Right lobe of liver (tissue), 6 donors: ENCODE data around the gene ALPP. TPM values are rescaled to one million over a fixed set of nuclear protein-coding genes. Genes with fewer than 3 reads are reported as not detected.

Experiments used
- ATAC-seq, 4 donors: fragments of 200-7000 bp; cut with Tn5 transposase; one replicate each; pipeline ENCODE4 v1.9.1; 2020; ENCODE audit warnings: mild to moderate bottlenecking in 4 of 4, moderate library complexity in 4 of 4
- DNase-seq, 3 donors: peaks; one replicate each; pipeline ENCODE4 v3.0.0-alpha.2; 2020
- H3K27ac ChIP-seq, 3 donors: fragments of 200-600 bp; one replicate each; pipeline ENCODE4 v1.8.0; 2022
- H3K27me3 ChIP-seq, 2 donors: fragments of 200-600 bp; one replicate each; pipeline ENCODE4 v1.8.0; 2022
- H3K36me3 ChIP-seq, 4 donors: fragments of 200-600 bp; sonication (generic) in 1 of 4; one replicate each; pipeline versions ENCODE4 v1.5.1 to v1.8.0; 2017 to 2022; ENCODE audit warnings: control low read depth in 1 of 4
- H3K4me1 ChIP-seq, 4 donors: fragments of 200-600 bp; sonication (generic) in 1 of 4; one replicate each; pipeline versions ENCODE4 v1.5.1 to v1.8.0; 2017 to 2022; ENCODE audit warnings: control low read depth in 1 of 4
- H3K4me3 ChIP-seq, 3 donors: fragments of 200-600 bp; one replicate each; pipeline ENCODE4 v1.8.0; 2022
- H3K9me3 ChIP-seq, 4 donors: fragments of 200-600 bp; sonication (generic) in 1 of 4; one replicate each; pipeline versions ENCODE4 v1.5.1 to v1.8.0; 2017 to 2022; ENCODE audit warnings: control low read depth in 1 of 4
- POLR2A ChIP-seq: fragments of 450-650 bp; IDR thresholded peaks from one replicate; pipeline ENCODE4 v1.6.1; 2017; ENCODE audit warnings: antibody characterized with exemption, mild to moderate bottlenecking
- WGBS: methylation state at CpG from one replicate; pipeline ENCODE4 v1.1.6; 2018; ENCODE audit warnings: low coverage, low lambda C conversion rate; ENCODE audit not compliant: insufficient coverage; ENCODE audit errors: missing lambda C conversion rate; 5-methylcytosine and 5-hydroxymethylcytosine counted together
- intact Hi-C, 2 donors: fragments of 100-400 bp; cut with DNase I; formaldehyde crosslinking; loops; one replicate each; pipeline versions ENCODE4 v1.11.2 to v1.14.1; 2022
- total RNA-seq, 6 experiments: library from RNA; depleted of rRNA in 2 of 6; stranded (reverse); fragments of >200 nt in 2 of 6; fragmentation: NEBNext Ultra II Directional in 3 of 6; extraction: Animal tissue kit (Norgen Biotek cat#: 25700) in 3 of 6; gene quantifications; one replicate each; pipeline versions ENCODE4 v1.1.0 to v1.2.4, GENCODE V29; 2016 to 2023
- TF ChIP-seq, protein P1 (sequence below), 4 donors: fragments of 200-600 bp in 3 of 4; fragments of 450-650 bp in 1 of 4; IDR thresholded peaks; one replicate each; pipeline versions ENCODE4 v1.5.1 to v1.8.0; 2016 to 2022; ENCODE audit warnings: antibody characterized with exemption in 4 of 4, mild to moderate bottlenecking in 2 of 4
- donor health status: DM: no; HTN: yes; CAD: no.
- donor health status: DM: no; HTN: no; CAD: no.
- donor health status: DM: no; HTN: no; CAD: no.
- donor health status: DM: no; HTN: yes; CAD: no.
- donor health status: DM: no; HTN: yes; CAD: no.

The ALPP gene
- total RNA-seq, 6 experiments from 2014 or later: not detected

DNA sequence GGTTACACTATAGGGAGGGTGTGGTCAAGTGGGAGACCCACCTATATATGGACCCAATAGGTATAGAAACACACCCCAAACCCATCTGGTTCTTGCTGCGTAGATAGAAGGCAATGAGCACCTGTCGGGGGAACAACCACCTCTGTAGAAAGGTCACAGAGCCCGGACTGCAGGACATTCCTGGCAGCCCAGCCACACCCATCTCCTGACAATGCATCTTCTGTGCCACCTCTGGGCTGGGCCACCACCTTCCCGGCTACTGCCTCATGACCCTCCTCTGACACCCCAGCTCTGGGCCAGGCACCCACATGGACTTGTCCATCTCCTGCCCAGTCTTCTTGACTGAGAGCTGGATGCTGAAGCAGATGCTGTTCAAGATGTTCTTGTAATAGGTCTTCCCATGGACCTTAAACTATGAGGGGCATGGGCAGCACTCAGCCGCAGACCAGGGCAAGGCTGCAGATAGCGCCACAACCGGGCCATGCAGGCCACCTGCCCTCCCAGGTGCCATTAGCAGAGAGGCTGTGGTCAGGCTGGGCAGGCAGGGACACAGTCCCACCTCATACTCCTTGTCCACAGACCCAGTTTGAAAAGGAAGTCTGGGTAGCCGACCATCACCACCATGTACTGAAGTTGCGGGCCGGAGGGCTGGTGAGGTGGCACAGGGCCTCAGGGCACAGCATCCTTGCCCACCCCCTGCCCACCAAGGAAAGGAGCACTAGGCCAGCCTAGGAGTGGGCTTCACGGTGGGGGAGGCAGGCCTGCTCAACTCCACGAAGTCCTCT, 37.4 kb downstream of the ALPP start:
- Histone ChIP-seq H3K36me3 (no peaks in the 10 kb centered on the region), H3K27me3 (peaks cover 14 to 20% of the 10 kb centered on the region in 2 donors), H3K27ac (no peak overlapping the region), H3K4me1 (peaks cover 0 to 7% (median 3%) of the 10 kb centered on the region in 4 donors), H3K4me3 (no peak overlapping the region), H3K9me3 (no peaks in the 10 kb centered on the region)
- TF ChIP-seq, protein P1, sequence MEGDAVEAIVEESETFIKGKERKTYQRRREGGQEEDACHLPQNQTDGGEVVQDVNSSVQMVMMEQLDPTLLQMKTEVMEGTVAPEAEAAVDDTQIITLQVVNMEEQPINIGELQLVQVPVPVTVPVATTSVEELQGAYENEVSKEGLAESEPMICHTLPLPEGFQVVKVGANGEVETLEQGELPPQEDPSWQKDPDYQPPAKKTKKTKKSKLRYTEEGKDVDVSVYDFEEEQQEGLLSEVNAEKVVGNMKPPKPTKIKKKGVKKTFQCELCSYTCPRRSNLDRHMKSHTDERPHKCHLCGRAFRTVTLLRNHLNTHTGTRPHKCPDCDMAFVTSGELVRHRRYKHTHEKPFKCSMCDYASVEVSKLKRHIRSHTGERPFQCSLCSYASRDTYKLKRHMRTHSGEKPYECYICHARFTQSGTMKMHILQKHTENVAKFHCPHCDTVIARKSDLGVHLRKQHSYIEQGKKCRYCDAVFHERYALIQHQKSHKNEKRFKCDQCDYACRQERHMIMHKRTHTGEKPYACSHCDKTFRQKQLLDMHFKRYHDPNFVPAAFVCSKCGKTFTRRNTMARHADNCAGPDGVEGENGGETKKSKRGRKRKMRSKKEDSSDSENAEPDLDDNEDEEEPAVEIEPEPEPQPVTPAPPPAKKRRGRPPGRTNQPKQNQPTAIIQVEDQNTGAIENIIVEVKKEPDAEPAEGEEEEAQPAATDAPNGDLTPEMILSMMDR (IDR thresholded peaks at IDR 0.05): no peak
- no peak for TF ChIP-seq POLR2A
- ATAC-seq (no peak), DNase-seq (peak in 1 of 3 donors; percentile 19)
- intact Hi-C loops: no loop called here
- 80% methylated on average over 1 of the region's 12 CpGs for WGBS

DNA sequence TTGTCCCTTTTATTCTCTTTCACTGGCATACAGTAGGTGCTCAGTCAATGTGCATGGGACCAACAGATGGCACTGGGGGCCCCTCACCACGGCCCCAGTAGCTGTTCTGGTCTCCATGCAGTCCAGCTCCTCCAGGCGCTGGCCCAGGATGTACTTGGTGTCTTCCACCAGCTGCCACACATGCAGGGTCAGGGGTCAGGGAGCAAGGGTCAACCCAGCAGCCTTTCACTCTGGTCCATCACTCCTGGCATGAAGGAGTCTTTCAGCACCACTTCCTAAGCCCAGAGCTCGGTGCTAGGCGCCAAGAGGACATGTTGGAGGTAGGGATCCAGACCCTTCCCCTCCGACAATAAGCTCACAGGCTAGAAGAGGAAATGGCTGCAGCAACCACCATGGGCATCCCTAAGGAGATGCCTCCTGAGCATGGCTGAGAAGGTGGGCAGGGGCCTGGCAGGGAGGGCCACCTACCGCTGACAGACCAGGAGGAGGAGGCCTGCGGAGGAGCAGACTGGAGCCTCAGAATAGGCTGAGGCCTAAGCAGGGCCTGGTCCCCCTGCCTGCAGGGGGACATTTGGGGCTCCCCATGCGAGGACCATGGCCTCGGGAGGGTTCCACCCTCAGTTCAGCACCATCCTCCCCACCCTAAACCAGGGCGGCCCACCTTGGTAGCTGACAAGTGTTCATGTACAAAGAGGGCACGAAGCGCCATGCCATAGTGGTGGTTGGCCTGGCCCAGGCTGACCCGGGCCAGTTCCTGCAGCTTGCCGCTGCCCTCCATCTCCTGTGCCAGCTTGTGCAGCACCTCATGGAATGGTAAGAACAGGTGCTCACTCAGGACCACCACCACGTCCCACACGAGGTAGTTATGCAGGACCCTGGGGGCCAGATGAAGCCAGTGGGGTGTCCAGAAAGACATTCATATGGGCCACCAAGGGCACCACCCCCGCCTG, 38.2 kb downstream of the ALPP start:
- no peak for TF ChIP-seq POLR2A
- H3K36me3 ChIP-seq: no peaks in the 10 kb centered on the region
- H3K4me1 ChIP-seq: peaks cover 0 to 10% (median 4%) of the 10 kb centered on the region in 4 donors
- no peak overlapping the region for H3K4me3 ChIP-seq
- ATAC-seq (no peak), DNase-seq (no peak)
- H3K27me3 ChIP-seq: peaks cover 21 to 27% of the 10 kb centered on the region in 2 donors
- intact Hi-C loops: no loop called here
- H3K9me3 ChIP-seq: no peaks in the 10 kb centered on the region
- WGBS: 80% methylated on average over 1 of the region's 17 CpGs
- no peak overlapping the region for H3K27ac ChIP-seq

DNA sequence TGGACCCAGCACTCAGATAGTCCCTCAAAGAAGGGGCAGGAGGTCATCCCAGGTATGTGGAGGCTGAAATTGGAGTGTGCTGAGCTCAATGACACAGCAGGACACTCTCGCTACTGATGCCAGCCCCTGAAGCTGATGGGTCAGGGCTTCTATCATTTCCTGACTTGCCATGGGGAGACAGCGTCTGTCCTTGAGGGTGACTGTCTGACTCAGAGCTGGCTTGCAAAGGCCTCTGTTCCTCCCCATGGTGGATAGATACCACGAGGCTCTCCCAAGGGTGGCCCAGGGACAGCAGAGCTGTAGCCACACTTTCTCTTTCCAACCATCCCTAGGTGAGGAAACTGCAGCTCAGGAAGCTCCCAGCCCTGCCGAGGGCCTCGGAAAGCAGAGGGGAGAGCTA, 38.9 kb downstream of the ALPP start:
- no peaks in the 10 kb centered on the region for H3K36me3 ChIP-seq
- WGBS: 100% methylated on average over 1 of the region's 5 CpGs
- H3K4me1 ChIP-seq: peaks cover 0 to 10% (median 4%) of the 10 kb centered on the region in 4 donors
- no peaks in the 10 kb centered on the region for H3K9me3 ChIP-seq
- no peak overlapping the region for H3K27ac ChIP-seq
- H3K27me3 ChIP-seq: peaks cover 21 to 27% of the 10 kb centered on the region in 2 donors
- no peak overlapping the region for H3K4me3 ChIP-seq
- intact Hi-C loops: no loop called here
- no peak for DNase-seq
- TF ChIP-seq, protein P1 (IDR thresholded peaks at IDR 0.05): no peak
- no peak for ATAC-seq

DNA sequence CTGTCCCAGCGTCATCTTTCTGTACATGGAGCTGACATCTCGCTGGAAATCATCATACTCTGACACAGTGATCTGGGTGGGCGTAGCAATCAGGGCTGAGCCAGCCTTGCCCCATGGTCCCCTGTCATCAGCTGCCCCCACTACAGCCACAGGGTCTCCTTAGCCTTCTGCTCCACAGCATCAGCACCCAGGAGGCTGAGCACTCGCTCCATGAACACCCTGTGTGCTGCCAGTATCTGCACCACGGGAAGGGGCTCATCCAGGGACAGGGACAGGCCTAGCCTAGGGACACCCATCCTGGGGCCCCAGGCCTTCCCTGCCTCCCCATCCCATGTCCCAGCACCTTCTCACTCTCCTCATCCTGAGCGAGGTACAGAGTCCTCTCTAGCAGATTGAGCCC, 39.5 kb downstream of the ALPP start:
- ATAC-seq: no peak
- no peak for DNase-seq
- intact Hi-C loops: no loop called here
- no peak overlapping the region for H3K27ac ChIP-seq
- H3K27me3 ChIP-seq: peaks cover 21 to 27% of the 10 kb centered on the region in 2 donors
- H3K4me3 ChIP-seq: no peak overlapping the region
- TF ChIP-seq POLR2A: no peak
- TF ChIP-seq, protein P1 (IDR thresholded peaks at IDR 0.05): no peak
- H3K9me3 ChIP-seq: no peaks in the 10 kb centered on the region
- H3K36me3 ChIP-seq: no peaks in the 10 kb centered on the region
- peaks cover 0 to 10% (median 4%) of the 10 kb centered on the region in 4 donors for H3K4me1 ChIP-seq
- WGBS: no CpG with 5 or more reads among the region's 6 CpGs
